SK-N-SH (cell line): Measurements from ENCODE around the gene TRPM6. TPM values are rescaled to one million over a fixed set of nuclear protein-coding genes. Genes with fewer than 3 reads are reported as not detected.

Experiments used
- CTCF ChIA-PET: fragments of 300-600, 350-600 bp; formaldehyde crosslinking; extraction: SDS; loops from one replicate; lab custom pipeline; 2021; lab: Yijun Ruan, JAX
- POLR2A ChIA-PET: fragments of 350-600 bp; sonication (Branson Sonifier 250); formaldehyde crosslinking; extraction: SDS; loops from one replicate; lab custom pipeline; 2020; ENCODE audit warnings: antibody characterized with exemption, inconsistent platforms; lab: Yijun Ruan, JAX
- DNase-seq: peaks from one replicate; pipeline ENCODE4 v3.0.0; 2012
- H2AFZ ChIP-seq: fragments of 200-600 bp; sonication (generic); 2 replicates; pipeline ENCODE4 v1.8.1; 2016; ENCODE audit warnings: antibody characterized with exemption, mild to moderate bottlenecking, low read depth
- H3F3A ChIP-seq: fragments of 200-600 bp; sonication (generic); replicated peaks from 2 replicates; pipeline ENCODE3; 2016; ENCODE audit warnings: antibody characterized with exemption, mild to moderate bottlenecking; ENCODE audit not compliant: insufficient read depth
- H3K27ac ChIP-seq, 2 experiments: fragments of 200-500 bp in 1 of 2; fragments of 200-600 bp in 1 of 2; sonication (Bioruptor generic) in 1 of 2; sonication (generic), shearing (Covaris generic) in 1 of 2; 2 replicates each; pipeline versions ENCODE4 v1.5.1 to v1.6.1; 2014 to 2016; ENCODE audit warnings: low read depth in 2 of 2, inconsistent platforms in 1 of 2, low read length in 1 of 2, mild to moderate bottlenecking in 1 of 2, mixed read lengths in 1 of 2
- H3K27me3 ChIP-seq: fragments of 200-600 bp; sonication (generic), shearing (Covaris generic); 2 replicates; pipeline ENCODE4 v1.6.1; 2016; ENCODE audit warnings: mixed run types; ENCODE audit not compliant: insufficient read depth
- H3K36me3 ChIP-seq, 2 experiments: fragments of 200-500 bp in 1 of 2; fragments of 200-600 bp in 1 of 2; sonication (Bioruptor generic) in 1 of 2; sonication (generic) in 1 of 2; replicated peaks in 1 of 2; 2 replicates each; pipeline versions ENCODE3 to v1.5.1; 2014 to 2016; ENCODE audit warnings: low read length in 1 of 2, mild to moderate bottlenecking in 1 of 2; ENCODE audit not compliant: insufficient read depth in 2 of 2, control insufficient read depth in 1 of 2
- H3K4me1 ChIP-seq, 2 experiments: fragments of 200-500 bp in 1 of 2; fragments of 200-600 bp in 1 of 2; sonication (Bioruptor generic) in 1 of 2; sonication (generic), shearing (Covaris generic) in 1 of 2; 2 replicates each; pipeline versions ENCODE4 v1.5.1 to v1.6.1; 2014 to 2016; ENCODE audit warnings: low read depth in 1 of 2, low read length in 1 of 2, mixed run types in 1 of 2; ENCODE audit not compliant: insufficient read depth in 2 of 2, control insufficient read depth in 1 of 2
- H3K4me2 ChIP-seq: fragments of 200-600 bp; sonication (generic), shearing (Covaris generic); 2 replicates; pipeline ENCODE4 v1.6.1; 2017; ENCODE audit warnings: mixed run types
- H3K4me3 ChIP-seq, 2 experiments: fragments of 200-500 bp in 1 of 2; fragments of 200-600 bp in 1 of 2; sonication (Bioruptor generic) in 1 of 2; sonication (generic), shearing (Covaris generic) in 1 of 2; 2 replicates each; pipeline versions ENCODE4 v1.5.1 to v1.8.1; 2014 to 2016; ENCODE audit warnings: low read depth in 2 of 2, inconsistent platforms in 1 of 2, low read length in 1 of 2, mild to moderate bottlenecking in 1 of 2, mixed read lengths in 1 of 2, moderate library complexity in 1 of 2
- H3K79me2 ChIP-seq: fragments of 200-600 bp; sonication (generic); 2 replicates; pipeline ENCODE4 v1.8.1; 2017; ENCODE audit warnings: mild to moderate bottlenecking; ENCODE audit not compliant: insufficient read depth
- H3K9ac ChIP-seq: fragments of 200-600 bp; sonication (generic); 2 replicates; pipeline ENCODE4 v1.6.1; 2017; ENCODE audit warnings: mixed run types
- H3K9me2 ChIP-seq: fragments of 200-600 bp; sonication (generic); 2 replicates; pipeline ENCODE4 v1.6.1; 2017; ENCODE audit warnings: mixed run types
- H3K9me3 ChIP-seq: fragments of 200-600 bp; sonication (generic); 2 replicates; pipeline ENCODE4 v1.6.1; 2017; ENCODE audit warnings: mixed run types, mild to moderate bottlenecking, moderate library complexity
- H4K20me1 ChIP-seq: fragments of 200-600 bp; sonication (generic); 2 replicates; pipeline ENCODE4 v1.6.1; 2017; ENCODE audit warnings: mild to moderate bottlenecking, mixed run types; ENCODE audit not compliant: insufficient read depth
- CHD2 ChIP-seq: fragments of 150-350 bp; IDR thresholded peaks from 2 replicates; pipeline ENCODE4 v1.6.1; 2018; ENCODE audit warnings: low read length; ENCODE audit not compliant: partially characterized antibody
- FOSL2 ChIP-seq: IDR thresholded peaks from 2 replicates; pipeline ENCODE4 v1.4.0; 2012; ENCODE audit warnings: low read depth, mild to moderate bottlenecking, moderate library complexity, borderline replicate concordance
- GABPA ChIP-seq: IDR thresholded peaks from 2 replicates; pipeline ENCODE4 v1.4.0; 2012; ENCODE audit warnings: low read depth, mild to moderate bottlenecking
- MEF2A ChIP-seq: IDR thresholded peaks from 2 replicates; pipeline ENCODE4 v1.4.0; 2012; ENCODE audit warnings: low read depth, borderline replicate concordance
- RCOR1 ChIP-seq: fragments of 150-350 bp; IDR thresholded peaks from 2 replicates; pipeline ENCODE4 v1.6.1; 2017; ENCODE audit warnings: antibody characterized with exemption, low read length
- RFX5 ChIP-seq: IDR thresholded peaks from 2 replicates; pipeline ENCODE4 v1.6.1; 2012; ENCODE audit warnings: mild to moderate bottlenecking, improper control_type of control experiment, low read length
- SIN3A ChIP-seq: IDR thresholded peaks from 2 replicates; pipeline ENCODE4 v1.6.1; 2012; ENCODE audit warnings: low read depth, mild to moderate bottlenecking, low read length, moderate library complexity, borderline replicate concordance
- SMC3 ChIP-seq: IDR thresholded peaks from 2 replicates; pipeline ENCODE4 v1.6.1; 2012; ENCODE audit warnings: low read depth, low read length, improper control_type of control experiment
- TAF1 ChIP-seq: IDR thresholded peaks from 2 replicates; pipeline ENCODE4 v1.6.1; 2012; ENCODE audit warnings: low read depth, mild to moderate bottlenecking, low read length, moderate library complexity, borderline replicate concordance
- TEAD4 ChIP-seq: IDR thresholded peaks from 2 replicates; pipeline ENCODE4 v1.4.0; 2012; ENCODE audit warnings: mild to moderate bottlenecking, borderline replicate concordance; ENCODE audit not compliant: insufficient read depth
- YY1 ChIP-seq: IDR thresholded peaks from 2 replicates; pipeline ENCODE4 v1.4.0; 2012; ENCODE audit warnings: low read depth, mild to moderate bottlenecking
- ZBTB33 ChIP-seq: IDR thresholded peaks from 2 replicates; pipeline ENCODE4 v1.4.0; 2012; ENCODE audit warnings: low read depth, borderline replicate concordance
- WGBS: methylation state at CpG from one replicate; pipeline ENCODE4 v1.1.6; 2017; ENCODE audit warnings: low lambda C conversion rate; 5-methylcytosine and 5-hydroxymethylcytosine counted together
- polyA plus RNA-seq, 3 experiments: library from polyadenylated mRNA; depleted of rRNA; stranded (reverse); fragments of >200 nt; gene quantifications; 2 replicates each; pipeline ENCODE4 v1.2.3, GENCODE V29; 2012
- TF ChIP-seq, protein P1 (sequence below): fragments of 200-600 bp; sonication (generic); IDR thresholded peaks from 2 replicates; pipeline ENCODE4 v1.6.1; 2017; ENCODE audit warnings: antibody characterized with exemption, mild to moderate bottlenecking, moderate library complexity

The TRPM6 gene
- polyA plus RNA-seq, 1 of the 3 experiments (the other 2 are of a cell fraction), result 0.03 TPM

- no peaks in the 10 kb centered on the region for H3K4me1 ChIP-seq
- no peaks in the 10 kb centered on the region for H3K9me3 ChIP-seq
- WGBS, result 17% methylated on average over 3 of the region's 3 CpGs
- ChIA-PET CTCF (interaction anchor here (1.8 kb wide), 1 partner anchor 147 kb away, joined by 4 read pairs; no protein-coding TSS in a partner anchor), POLR2A (no interaction called here)
- H3K27ac ChIP-seq, result no peak overlapping the region
- no peaks in the 10 kb centered on the region for H3F3A ChIP-seq
- no peak for DNase-seq
- H4K20me1 ChIP-seq, result no peaks in the 10 kb centered on the region
- no peaks in the 10 kb centered on the region for H3K9me2 ChIP-seq
- H3K4me3 ChIP-seq, result no peak overlapping the region
- H3K4me2 ChIP-seq, result no peak overlapping the region
- no peaks in the 10 kb centered on the region for H3K36me3 ChIP-seq
- TF ChIP-seq, protein P1, sequence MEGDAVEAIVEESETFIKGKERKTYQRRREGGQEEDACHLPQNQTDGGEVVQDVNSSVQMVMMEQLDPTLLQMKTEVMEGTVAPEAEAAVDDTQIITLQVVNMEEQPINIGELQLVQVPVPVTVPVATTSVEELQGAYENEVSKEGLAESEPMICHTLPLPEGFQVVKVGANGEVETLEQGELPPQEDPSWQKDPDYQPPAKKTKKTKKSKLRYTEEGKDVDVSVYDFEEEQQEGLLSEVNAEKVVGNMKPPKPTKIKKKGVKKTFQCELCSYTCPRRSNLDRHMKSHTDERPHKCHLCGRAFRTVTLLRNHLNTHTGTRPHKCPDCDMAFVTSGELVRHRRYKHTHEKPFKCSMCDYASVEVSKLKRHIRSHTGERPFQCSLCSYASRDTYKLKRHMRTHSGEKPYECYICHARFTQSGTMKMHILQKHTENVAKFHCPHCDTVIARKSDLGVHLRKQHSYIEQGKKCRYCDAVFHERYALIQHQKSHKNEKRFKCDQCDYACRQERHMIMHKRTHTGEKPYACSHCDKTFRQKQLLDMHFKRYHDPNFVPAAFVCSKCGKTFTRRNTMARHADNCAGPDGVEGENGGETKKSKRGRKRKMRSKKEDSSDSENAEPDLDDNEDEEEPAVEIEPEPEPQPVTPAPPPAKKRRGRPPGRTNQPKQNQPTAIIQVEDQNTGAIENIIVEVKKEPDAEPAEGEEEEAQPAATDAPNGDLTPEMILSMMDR, result no peak
- TF ChIP-seq SIN3A (no peak), RFX5 (no peak), TAF1 (no peak), MEF2A (no peak), ZBTB33 (no peak), GABPA (no peak)
- no peak overlapping the region for H2AFZ ChIP-seq
- no peak overlapping the region for H3K9ac ChIP-seq
- no peaks in the 10 kb centered on the region for H3K27me3 ChIP-seq
- no peaks in the 10 kb centered on the region for H3K79me2 ChIP-seq
Measured at GRCh38 chr9:74920944-74921626, 33.4 kb upstream of the TRPM6 start.

DNA sequence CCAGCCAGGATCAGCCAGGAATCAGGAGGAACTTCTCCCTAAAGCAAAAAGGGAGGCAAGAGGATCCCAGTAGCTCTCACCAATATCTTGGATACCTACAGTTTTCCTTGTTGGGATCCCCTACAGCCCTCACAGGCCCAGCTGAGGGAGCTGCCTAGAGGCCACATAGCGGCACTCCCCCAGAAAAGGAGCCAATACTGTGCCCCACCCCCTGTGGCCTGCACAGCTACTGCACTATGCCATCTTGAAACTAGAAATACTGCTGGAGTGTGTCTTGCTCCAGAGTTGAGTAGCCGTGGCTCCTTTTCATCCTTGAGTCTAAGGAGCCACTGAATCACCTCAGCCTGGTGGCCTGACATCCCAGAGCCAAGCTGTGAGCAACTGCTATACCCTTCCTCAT is 22.3 kb upstream of the TRPM6 start:
- Histone ChIP-seq H3K9ac (no peak overlapping the region), H3K4me2 (no peak overlapping the region), H3F3A (no peaks in the 10 kb centered on the region), H3K27ac (no peak overlapping the region), H3K9me3 (no peaks in the 10 kb centered on the region), H3K79me2 (no peaks in the 10 kb centered on the region), H4K20me1 (no peaks in the 10 kb centered on the region), H3K36me3 (no peaks in the 10 kb centered on the region), H3K4me1 (no peaks in the 10 kb centered on the region), H3K27me3 (no peaks in the 10 kb centered on the region; the same call in 1 of the 2 replicates), H2AFZ (no peak overlapping the region), H3K4me3 (no peak overlapping the region), H3K9me2 (no peaks in the 10 kb centered on the region)
- ChIA-PET CTCF (no interaction called here), POLR2A (no interaction called here)
- no peak for TF ChIP-seq SMC3
- TF ChIP-seq TEAD4, result no peak
- no peak for TF ChIP-seq RCOR1
- no peak for TF ChIP-seq CHD2
- TF ChIP-seq YY1, result no peak
- TF ChIP-seq SIN3A, result no peak
- no peak for TF ChIP-seq TAF1
- no peak for TF ChIP-seq FOSL2
- WGBS, result no CpG with 5 or more reads among the region's 2 CpGs
- DNase-seq, result no peak
